Panc1 (cell line): ENCODE measurements around the gene DLG2. TPM values are rescaled to one million over a fixed set of nuclear protein-coding genes. Genes with fewer than 3 reads are reported as not detected.

Experiments used
- ATAC-seq: fragments of 200-7000 bp; cut with Tn5 transposase; 2 replicates; pipeline ENCODE4 v1.9.1; 2020; ENCODE audit warnings: mild to moderate bottlenecking, moderate library complexity
- Bru-seq: library from RNA; stranded (reverse); fragments of 400-500 nt; gene quantifications from one replicate; lab custom pipeline; 2021; lab: Mats Ljungman, UMichigan
- BruChase-seq, 2 experiments: library from RNA; stranded (reverse); fragments of 400-500 nt; gene quantifications; one replicate each; lab custom pipeline; 2021; lab: Mats Ljungman, UMichigan
- BruUV-seq: library from RNA; stranded (reverse); fragments of 400-500 nt; replicated peaks from 2 replicates; lab custom pipeline; 2021; lab: Mats Ljungman, UMichigan
- CTCF ChIA-PET: fragments of 300-600 bp; sonication (Branson Sonifier 250); formaldehyde crosslinking; loops from one replicate; lab custom pipeline; 2022; ENCODE audit warnings: antibody characterized with exemption; lab: Charles Lee
- POLR2A ChIA-PET: fragments of 300-600 bp; sonication (Branson Sonifier 250); formaldehyde crosslinking; loops from one replicate; lab custom pipeline; 2022; ENCODE audit warnings: antibody characterized with exemption; lab: Charles Lee
- DNase-seq: peaks from one replicate; pipeline ENCODE4 v3.0.0-alpha.2; 2010; ENCODE audit warnings: low read depth, low spot score
- H3K27ac ChIP-seq: 2 replicates; pipeline ENCODE4 v1.5.1; 2011; ENCODE audit warnings: mild to moderate bottlenecking, low read length, inconsistent platforms
- H3K27me3 ChIP-seq: fragments of 200-500 bp; sonication (Bioruptor generic); 2 replicates; pipeline ENCODE4 v1.6.0; 2014; ENCODE audit warnings: low read length, inconsistent platforms; ENCODE audit not compliant: control insufficient read depth, insufficient read depth
- H3K36me3 ChIP-seq: fragments of 200-500 bp; sonication (Bioruptor generic); 2 replicates; pipeline ENCODE4 v1.5.1; 2014; ENCODE audit warnings: inconsistent platforms, mild to moderate bottlenecking, low read length, moderate library complexity; ENCODE audit not compliant: control insufficient read depth, insufficient read depth
- H3K4me1 ChIP-seq: 2 replicates; pipeline ENCODE4 v1.5.1; 2011; ENCODE audit warnings: inconsistent platforms, mild to moderate bottlenecking, low read length, moderate library complexity; ENCODE audit not compliant: control insufficient read depth, insufficient read depth
- H3K4me3 ChIP-seq, 2 experiments: 2 replicates each; pipeline ENCODE4 v1.5.1; 2011 to 2012; ENCODE audit warnings: low read depth in 2 of 2, low read length in 2 of 2, mild to moderate bottlenecking in 2 of 2, inconsistent platforms in 1 of 2, moderate library complexity in 1 of 2
- H3K9me3 ChIP-seq: fragments of 200-500 bp; sonication (Bioruptor generic); 2 replicates; pipeline ENCODE4 v1.5.1; 2014; ENCODE audit warnings: low read depth, mild to moderate bottlenecking, inconsistent platforms, low read length, moderate library complexity; ENCODE audit not compliant: control insufficient read depth, insufficient read depth
- CTCF ChIP-seq: fragments of 450-650 bp; IDR thresholded peaks from 2 replicates; pipeline ENCODE4 v1.5.1; 2017; ENCODE audit warnings: mild to moderate bottlenecking
- POLR2AphosphoS5 ChIP-seq: IDR thresholded peaks from 2 replicates; pipeline ENCODE4 v1.6.1; 2012; ENCODE audit warnings: mild to moderate bottlenecking, low read depth, low read length, moderate library complexity
- REST ChIP-seq, 2 experiments: IDR thresholded peaks; 2 replicates each; pipeline ENCODE4 v1.6.1; 2011 to 2012; ENCODE audit warnings: low read depth in 2 of 2, control low read depth in 1 of 2, low read length in 1 of 2, mild to moderate bottlenecking in 1 of 2, moderate library complexity in 1 of 2; ENCODE audit not compliant: insufficient read depth in 1 of 2
- SIN3A ChIP-seq: IDR thresholded peaks from 2 replicates; pipeline ENCODE4 v1.6.1; 2012; ENCODE audit warnings: low read depth, mild to moderate bottlenecking, low read length, moderate library complexity, borderline replicate concordance; ENCODE audit not compliant: insufficient read depth
- TCF7L2 ChIP-seq: IDR thresholded peaks from 2 replicates; pipeline ENCODE4 v1.6.1; 2011; ENCODE audit warnings: mild to moderate bottlenecking, low read depth, low read length, inconsistent platforms
- in situ Hi-C: cut with HindIII; loops from 2 replicates; pipeline ENCODE4 v1.10.0; 2016; ENCODE audit warnings: low sequenced_read_pairs, low pct_unique_long_range_greater_than_20kb
- intact Hi-C: fragments of 100-400 bp; cut with micrococcal nuclease; formaldehyde crosslinking; loops from one replicate; pipeline ENCODE4 v1.10.0; 2022; ENCODE audit not compliant: unreplicated experiment
- long read RNA-seq: library from polyadenylated mRNA; unstranded; transcript quantifications from one replicate; pipeline ENCODE4 v2.0.0, GENCODE V29; 2021; ENCODE audit not compliant: unreplicated experiment
- polyA plus RNA-seq: library from polyadenylated mRNA; unstranded; fragments of >200 nt; gene quantifications from one replicate; pipeline ENCODE4 v1.2.1, GENCODE V29; 2012; ENCODE audit warnings: missing spikeins; ENCODE audit not compliant: insufficient read length
- total RNA-seq: library from RNA; stranded (reverse); gene quantifications from one replicate; pipeline ENCODE4 v1.2.1, GENCODE V29; 2021; ENCODE audit not compliant: unreplicated experiment

The DLG2 gene
- total RNA-seq (4.2 TPM), Bru-seq, nascent RNA (percentile 28 among the genes with signal in this experiment), BruChase-seq, experiment 1, labeled RNA remaining after a 2-hour chase (percentile 38 among the genes with signal in this experiment), BruChase-seq, experiment 2, labeled RNA remaining after a 6-hour chase (percentile 33 among the genes with signal in this experiment)
- polyA plus RNA-seq, result 1.6 TPM
- long read RNA-seq, partial matches to known transcripts, result 4 of 10 reads
- long read RNA-seq, other reads (novel, unspliced or antisense), result 6 of 10 reads

GRCh38 chr11:85627332-85627997 is at the start of gene DLG2:
Gene DLG2 (minus strand): TSS chr11:85627344.
- H3K9me3 ChIP-seq, result no peaks in the 10 kb centered on the region
- ATAC-seq (peak; percentile 5), DNase-seq (no peak)
- BruUV-seq, result TSS peak; percentile 77
- H3K27me3 ChIP-seq, result no peaks in the 10 kb centered on the region
- POLR2A ChIA-PET, result interaction anchor here (1.1 kb wide), 1 partner anchor 20 kb away, joined by 3 read pairs; the partner anchor contains the start of gene TMEM126A
- CTCF ChIA-PET, result no interaction called here
- in situ Hi-C loops (no loop called here), intact Hi-C loops (loop anchor here (5.0 kb wide), 2 partner anchors 35 to 50 kb away; no protein-coding TSS in a partner anchor)
- H3K27ac ChIP-seq, result peak within 1 kb of the TSS; percentile 96
- H3K4me3 ChIP-seq, result peak within 1 kb of the TSS; percentile 88 to 98
- no peak for TF ChIP-seq REST (IDR thresholded peaks at IDR 0.05; ENCODE audit: insufficient read depth in 1 of 2, low read depth in 2 of 2, low read length in 1 of 2)
- no peak for TF ChIP-seq TCF7L2
- no peak for TF ChIP-seq POLR2AphosphoS5
- TF ChIP-seq CTCF, result no peak
- TF ChIP-seq SIN3A, result no peak
- peaks cover 34% of the 10 kb centered on the region for H3K4me1 ChIP-seq
- peaks cover 5% of the 10 kb centered on the region for H3K36me3 ChIP-seq

- no peak for ATAC-seq
- CTCF ChIA-PET, result no interaction called here
- no peak for DNase-seq
- H3K4me3 ChIP-seq, result no peak overlapping the region
- no peaks in the 10 kb centered on the region for H3K27me3 ChIP-seq
- H3K4me1 ChIP-seq, result no peaks in the 10 kb centered on the region; the same call in 1 of the 2 replicates
- intact Hi-C loops, result no loop called here
- BruUV-seq, result no TSS peak
- TF ChIP-seq REST (IDR thresholded peaks at IDR 0.05; ENCODE audit: insufficient read depth in 1 of 2, low read depth in 2 of 2, low read length in 1 of 2) (no peak), POLR2AphosphoS5 (no peak), TCF7L2 (no peak), SIN3A (no peak), CTCF (no peak)
- H3K9me3 ChIP-seq, result no peaks in the 10 kb centered on the region
- in situ Hi-C loops, result no loop called here
- POLR2A ChIA-PET, result no interaction called here
- H3K36me3 ChIP-seq, result no peaks in the 10 kb centered on the region
- no peak overlapping the region for H3K27ac ChIP-seq
These were observed 46.2 kb upstream of the DLG2 start for GRCh38 chr11:85673393-85673792.
